ENCODE results near the gene NKX1-1.

DNA sequence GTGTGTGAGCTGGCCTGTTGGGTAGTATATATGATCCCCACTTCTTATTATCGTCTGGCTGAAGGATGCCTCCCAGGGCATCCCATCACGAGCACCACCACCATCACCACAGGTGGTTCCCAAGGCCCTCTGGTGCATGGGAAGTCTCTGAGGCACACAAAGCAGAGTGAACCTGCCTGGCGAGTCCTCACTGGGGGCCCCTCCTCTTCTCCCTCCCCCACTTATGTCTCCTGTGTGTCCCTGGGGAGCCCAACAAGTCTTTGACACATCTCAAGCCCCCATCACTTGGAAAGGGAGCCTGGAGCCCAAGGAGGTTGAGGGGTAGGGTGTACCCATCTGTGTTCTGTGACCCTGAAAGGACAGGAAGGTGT is 45.5 kb upstream of the NKX1-1 start:
- TF ChIP-seq, protein P1, sequence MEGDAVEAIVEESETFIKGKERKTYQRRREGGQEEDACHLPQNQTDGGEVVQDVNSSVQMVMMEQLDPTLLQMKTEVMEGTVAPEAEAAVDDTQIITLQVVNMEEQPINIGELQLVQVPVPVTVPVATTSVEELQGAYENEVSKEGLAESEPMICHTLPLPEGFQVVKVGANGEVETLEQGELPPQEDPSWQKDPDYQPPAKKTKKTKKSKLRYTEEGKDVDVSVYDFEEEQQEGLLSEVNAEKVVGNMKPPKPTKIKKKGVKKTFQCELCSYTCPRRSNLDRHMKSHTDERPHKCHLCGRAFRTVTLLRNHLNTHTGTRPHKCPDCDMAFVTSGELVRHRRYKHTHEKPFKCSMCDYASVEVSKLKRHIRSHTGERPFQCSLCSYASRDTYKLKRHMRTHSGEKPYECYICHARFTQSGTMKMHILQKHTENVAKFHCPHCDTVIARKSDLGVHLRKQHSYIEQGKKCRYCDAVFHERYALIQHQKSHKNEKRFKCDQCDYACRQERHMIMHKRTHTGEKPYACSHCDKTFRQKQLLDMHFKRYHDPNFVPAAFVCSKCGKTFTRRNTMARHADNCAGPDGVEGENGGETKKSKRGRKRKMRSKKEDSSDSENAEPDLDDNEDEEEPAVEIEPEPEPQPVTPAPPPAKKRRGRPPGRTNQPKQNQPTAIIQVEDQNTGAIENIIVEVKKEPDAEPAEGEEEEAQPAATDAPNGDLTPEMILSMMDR (IDR thresholded peaks at IDR 0.05), result no peak
- TF ChIP-seq POLR2A (IDR thresholded peaks at IDR 0.05), result no peak

All from gastroesophageal sphincter (tissue), 3 donors.